CD8-positive, alpha-beta memory T cell (primary cell): ENCODE measurements around the gene ARHGAP42. TPM values are rescaled to one million over a fixed set of nuclear protein-coding genes. Genes with fewer than 3 reads are reported as not detected.

Experiments used
- CTCF ChIA-PET: fragments of 350-600 bp; sonication (Branson Sonifier 250); formaldehyde crosslinking; loops from one replicate; lab custom pipeline; 2021; ENCODE audit warnings: antibody characterized with exemption; lab: Charles Lee
- POLR2A ChIA-PET: fragments of 350-600 bp; sonication (Branson Sonifier 250); formaldehyde crosslinking; loops from one replicate; lab custom pipeline; 2021; ENCODE audit warnings: antibody characterized with exemption; lab: Charles Lee
- DNase-seq, 5 donors: peaks; one replicate each; pipeline versions ENCODE4 v3.0.0 to v3.0.0-alpha.2; 2020 to 2022; ENCODE audit warnings: mixed read lengths in 1 of 5
- H3K27ac ChIP-seq: one replicate; pipeline ENCODE4 v1.7.0; 2013; ENCODE audit warnings: low read depth, mild to moderate bottlenecking, low read length, moderate library complexity
- H3K27me3 ChIP-seq: 2 replicates; pipeline ENCODE4 v1.7.0; 2013; ENCODE audit warnings: low read length, mild to moderate bottlenecking; ENCODE audit not compliant: insufficient read depth, poor library complexity, severe bottlenecking
- H3K36me3 ChIP-seq: 2 replicates; pipeline ENCODE4 v1.7.0; 2013; ENCODE audit warnings: mild to moderate bottlenecking, low read length, moderate library complexity; ENCODE audit not compliant: insufficient read depth
- H3K4me1 ChIP-seq: 2 replicates; pipeline ENCODE4 v1.7.0; 2013; ENCODE audit warnings: mild to moderate bottlenecking, low read length, moderate library complexity; ENCODE audit not compliant: insufficient read depth
- H3K4me3 ChIP-seq: 2 replicates; pipeline ENCODE4 v1.7.0; 2013; ENCODE audit warnings: mild to moderate bottlenecking, low read length
- H3K9me3 ChIP-seq: 2 replicates; pipeline ENCODE4 v1.7.0; 2013; ENCODE audit warnings: mild to moderate bottlenecking, low read length
- H3K27ac Mint-ChIP-seq, 8 donors: one replicate each; pipeline ENCODE4 v1.8.0; 2020 to 2021; ENCODE audit warnings: mixed read lengths in 8 of 8, mild to moderate bottlenecking in 6 of 8, inconsistent platforms in 3 of 8, moderate library complexity in 3 of 8
- H3K27me3 Mint-ChIP-seq, 2 donors: one replicate each; pipeline ENCODE4 v1.8.0; 2020 to 2021; ENCODE audit warnings: mixed read lengths in 2 of 2, mild to moderate bottlenecking in 1 of 2, moderate library complexity in 1 of 2
- H3K36me3 Mint-ChIP-seq, 3 donors: one replicate each; pipeline ENCODE4 v1.8.0; 2020 to 2021; ENCODE audit warnings: mixed read lengths in 3 of 3, inconsistent platforms in 1 of 3, mild to moderate bottlenecking in 1 of 3
- H3K4me1 Mint-ChIP-seq, 3 donors: one replicate each; pipeline ENCODE4 v1.8.0; 2020 to 2021; ENCODE audit warnings: mixed read lengths in 3 of 3, inconsistent platforms in 1 of 3, mild to moderate bottlenecking in 1 of 3
- H3K4me3 Mint-ChIP-seq, 7 donors: one replicate each; pipeline ENCODE4 v1.8.0; 2020 to 2021; ENCODE audit warnings: mixed read lengths in 7 of 7, mild to moderate bottlenecking in 6 of 7, moderate library complexity in 4 of 7, inconsistent platforms in 2 of 7
- H3K9me3 Mint-ChIP-seq, 5 donors: one replicate each; pipeline ENCODE4 v1.8.0; 2020 to 2022; ENCODE audit warnings: mixed read lengths in 5 of 5, mild to moderate bottlenecking in 3 of 5, moderate library complexity in 2 of 5, inconsistent platforms in 1 of 5
- polyA plus RNA-seq: library from polyadenylated mRNA; unstranded; fragments of 300-500 nt; fragmentation: Illumina TruSeq; gene quantifications from one replicate; pipeline ENCODE4 v1.2.3, GENCODE V29; 2021
- total RNA-seq, 2 experiments: library from RNA; stranded (reverse); gene quantifications; one replicate each; pipeline ENCODE4 v1.2.3, GENCODE V29; 2021

ARHGAP42 gene
- total and polyA plus RNA-seq, 3 experiments from 2014 or later: 0.07 to 0.18 (median 0.09) TPM

GRCh38 chr11:100759106-100759505 lies 72.0 kb downstream of the ARHGAP42 start:
- Histone ChIP-seq H3K4me3 (no peak overlapping the region), H3K36me3 (no peaks in the 10 kb centered on the region), H3K4me1 (no peaks in the 10 kb centered on the region), H3K27me3 (no peaks in the 10 kb centered on the region), H3K27ac (no peak overlapping the region), H3K9me3 (no peaks in the 10 kb centered on the region)
- ChIA-PET POLR2A (no interaction called here), CTCF (no interaction called here)
- Mint-ChIP-seq H3K36me3 (no peaks in the 10 kb centered on the region), H3K4me1 (no peaks in the 10 kb centered on the region), H3K27me3 (no peaks in the 10 kb centered on the region), H3K9me3 (peaks cover 0 to 9% (median 6%) of the 10 kb centered on the region in 5 donors), H3K4me3 (no peak overlapping the region), H3K27ac (no peak overlapping the region)
- no peak for DNase-seq

- H3K4me1 Mint-ChIP-seq: no peaks in the 10 kb centered on the region
- CTCF ChIA-PET: no interaction called here
Observed at GRCh38 chr11:100759856-100760255, 72.8 kb downstream of the ARHGAP42 start.

GRCh38 chr11:100760744-100761143 lies 73.7 kb downstream of the ARHGAP42 start:
- CTCF ChIA-PET: no interaction called here
- Mint-ChIP-seq H3K27me3 (no peaks in the 10 kb centered on the region), H3K9me3 (peaks cover 0 to 15% (median 3%) of the 10 kb centered on the region in 5 donors), H3K4me3 (no peak overlapping the region), H3K36me3 (no peaks in the 10 kb centered on the region), H3K4me1 (no peaks in the 10 kb centered on the region), H3K27ac (no peak overlapping the region)
- DNase-seq: no peak
- no peak overlapping the region for H3K27ac ChIP-seq
- H3K27me3 ChIP-seq: no peaks in the 10 kb centered on the region
- no peaks in the 10 kb centered on the region for H3K9me3 ChIP-seq
- no peak overlapping the region for H3K4me3 ChIP-seq
- POLR2A ChIA-PET: no interaction called here
- no peaks in the 10 kb centered on the region for H3K4me1 ChIP-seq
- no peaks in the 10 kb centered on the region for H3K36me3 ChIP-seq

More at GRCh38 chr11:100759856-100760255, 72.8 kb downstream of the ARHGAP42 start:
- Mint-ChIP-seq H3K27ac (no peak overlapping the region), H3K36me3 (no peaks in the 10 kb centered on the region), H3K27me3 (no peaks in the 10 kb centered on the region), H3K9me3 (peaks cover 0 to 14% (median 5%) of the 10 kb centered on the region in 5 donors), H3K4me3 (no peak overlapping the region)
- Histone ChIP-seq H3K36me3 (no peaks in the 10 kb centered on the region), H3K27ac (no peak overlapping the region), H3K4me3 (no peak overlapping the region), H3K4me1 (no peaks in the 10 kb centered on the region), H3K27me3 (no peaks in the 10 kb centered on the region), H3K9me3 (no peaks in the 10 kb centered on the region)
- DNase-seq: no peak
- POLR2A ChIA-PET: no interaction called here

DNA sequence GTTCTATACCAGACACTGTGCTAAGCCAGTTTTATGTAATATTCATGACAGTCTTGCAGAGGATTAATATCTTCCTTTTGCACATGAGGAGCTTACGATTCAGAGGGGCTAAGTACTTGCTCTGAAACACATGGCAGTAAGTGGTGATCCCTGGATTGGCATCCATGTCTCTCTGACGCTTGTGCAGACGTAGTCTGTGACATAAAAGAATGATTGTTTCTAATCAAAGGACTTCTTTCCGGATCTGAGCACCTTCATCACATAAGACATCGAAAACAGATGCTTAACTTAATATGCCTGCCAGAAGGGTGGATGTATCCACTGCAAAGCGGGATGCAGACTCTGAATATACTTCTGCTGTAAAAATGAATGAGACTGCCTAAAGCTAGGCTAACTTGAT lies 74.8 kb downstream of the ARHGAP42 start:
- ChIA-PET POLR2A (no interaction called here), CTCF (no interaction called here)
- Histone ChIP-seq H3K27me3 (no peaks in the 10 kb centered on the region), H3K4me1 (no peaks in the 10 kb centered on the region), H3K36me3 (no peaks in the 10 kb centered on the region), H3K9me3 (no peaks in the 10 kb centered on the region), H3K4me3 (no peak overlapping the region), H3K27ac (no peak overlapping the region)
- H3K27me3 Mint-ChIP-seq: no peaks in the 10 kb centered on the region
- DNase-seq: no peak
- H3K36me3 Mint-ChIP-seq: peaks cover 0 to 2% (median 0%) of the 10 kb centered on the region in 3 donors
- no peak overlapping the region for H3K4me3 Mint-ChIP-seq
- H3K4me1 Mint-ChIP-seq: no peaks in the 10 kb centered on the region
- no peak overlapping the region for H3K27ac Mint-ChIP-seq
- peaks cover 0 to 18% (median 3%) of the 10 kb centered on the region in 5 donors for H3K9me3 Mint-ChIP-seq

DNA sequence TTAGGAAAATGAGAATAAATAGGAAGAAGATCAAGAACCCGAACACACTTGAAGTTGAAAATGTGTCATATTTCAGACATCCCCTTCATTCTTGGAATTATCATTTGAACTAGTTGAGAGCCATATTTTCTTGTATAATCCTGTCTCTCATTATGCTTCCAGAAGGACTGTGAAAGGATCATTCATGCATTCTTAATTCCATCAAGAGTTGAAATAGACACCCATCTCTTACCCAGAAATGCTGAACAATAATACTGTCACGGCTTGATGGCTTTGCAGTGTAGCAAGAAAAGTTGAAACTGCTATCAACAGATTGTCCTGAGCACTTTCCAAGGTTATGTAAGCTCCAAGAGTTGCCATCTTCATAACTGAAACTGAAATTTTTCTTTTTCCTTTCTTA lies 79.7 kb downstream of the ARHGAP42 start:
- Histone ChIP-seq H3K4me3 (no peak overlapping the region), H3K9me3 (no peaks in the 10 kb centered on the region), H3K27me3 (no peaks in the 10 kb centered on the region), H3K4me1 (no peaks in the 10 kb centered on the region), H3K27ac (no peak overlapping the region), H3K36me3 (no peaks in the 10 kb centered on the region)
- no peaks in the 10 kb centered on the region for H3K27me3 Mint-ChIP-seq
- ChIA-PET POLR2A (no interaction called here), CTCF (no interaction called here)
- H3K36me3 Mint-ChIP-seq: peaks cover 0 to 2% (median 0%) of the 10 kb centered on the region in 3 donors
- H3K4me1 Mint-ChIP-seq: no peaks in the 10 kb centered on the region
- no peak for DNase-seq
- H3K27ac Mint-ChIP-seq: no peak overlapping the region
- H3K9me3 Mint-ChIP-seq: peaks cover 0 to 11% (median 0%) of the 10 kb centered on the region in 5 donors
- H3K4me3 Mint-ChIP-seq: no peak overlapping the region

GRCh38 chr11:100769165-100769564 lies 82.1 kb downstream of the ARHGAP42 start:
- Histone ChIP-seq H3K27ac (no peak overlapping the region), H3K36me3 (no peaks in the 10 kb centered on the region), H3K4me3 (no peak overlapping the region), H3K27me3 (no peaks in the 10 kb centered on the region), H3K4me1 (no peaks in the 10 kb centered on the region), H3K9me3 (no peaks in the 10 kb centered on the region)
- Mint-ChIP-seq H3K36me3 (peaks cover 0 to 2% (median 0%) of the 10 kb centered on the region in 3 donors), H3K4me3 (no peak overlapping the region), H3K9me3 (peaks cover 0 to 11% (median 0%) of the 10 kb centered on the region in 5 donors), H3K4me1 (no peaks in the 10 kb centered on the region), H3K27ac (no peak overlapping the region), H3K27me3 (no peaks in the 10 kb centered on the region)
- DNase-seq: no peak
- CTCF ChIA-PET: no interaction called here
- POLR2A ChIA-PET: no interaction called here

GRCh38 chr11:100769617-100770016 lies 82.5 kb downstream of the ARHGAP42 start:
- DNase-seq: no peak
- no peaks in the 10 kb centered on the region for H3K4me1 Mint-ChIP-seq
- ChIA-PET CTCF (no interaction called here), POLR2A (no interaction called here)
- no peak overlapping the region for H3K27ac Mint-ChIP-seq
- H3K4me3 Mint-ChIP-seq: no peak overlapping the region
- H3K36me3 Mint-ChIP-seq: peaks cover 0 to 2% (median 0%) of the 10 kb centered on the region in 3 donors
- H3K27ac ChIP-seq: no peak overlapping the region
- no peaks in the 10 kb centered on the region for H3K9me3 ChIP-seq
- H3K9me3 Mint-ChIP-seq: peaks cover 0 to 6% (median 0%) of the 10 kb centered on the region in 5 donors
- no peaks in the 10 kb centered on the region for H3K27me3 Mint-ChIP-seq
- no peaks in the 10 kb centered on the region for H3K27me3 ChIP-seq
- no peaks in the 10 kb centered on the region for H3K36me3 ChIP-seq
- no peak overlapping the region for H3K4me3 ChIP-seq
- no peaks in the 10 kb centered on the region for H3K4me1 ChIP-seq

DNA sequence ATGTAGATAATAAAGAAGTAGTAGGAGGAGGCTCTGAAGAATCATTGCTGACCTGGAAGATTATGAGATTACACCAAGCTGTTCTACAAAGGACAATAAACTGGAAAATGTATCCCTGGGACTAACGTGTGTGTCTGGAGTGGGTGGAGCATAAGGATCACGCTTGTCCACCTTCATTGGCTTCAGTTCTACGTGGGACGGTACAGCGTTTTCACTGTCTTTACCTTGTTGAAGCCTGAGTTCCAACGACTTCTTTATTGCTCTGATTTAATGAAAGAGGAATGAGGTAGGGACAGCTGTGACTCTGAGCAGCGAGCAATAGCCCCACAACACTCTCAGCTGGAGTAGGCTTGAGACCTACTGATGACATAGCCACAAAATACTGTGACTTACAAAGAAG lies 87.0 kb downstream of the ARHGAP42 start:
- Histone ChIP-seq H3K4me1 (no peaks in the 10 kb centered on the region), H3K27me3 (no peaks in the 10 kb centered on the region), H3K4me3 (no peak overlapping the region), H3K9me3 (no peaks in the 10 kb centered on the region), H3K36me3 (no peaks in the 10 kb centered on the region), H3K27ac (no peak overlapping the region)
- no peaks in the 10 kb centered on the region for H3K4me1 Mint-ChIP-seq
- no peak for DNase-seq
- no peaks in the 10 kb centered on the region for H3K36me3 Mint-ChIP-seq
- H3K9me3 Mint-ChIP-seq: peaks cover 0 to 5% (median 0%) of the 10 kb centered on the region in 5 donors
- CTCF ChIA-PET: no interaction called here
- no peak overlapping the region for H3K27ac Mint-ChIP-seq
- H3K27me3 Mint-ChIP-seq: no peaks in the 10 kb centered on the region
- POLR2A ChIA-PET: no interaction called here
- H3K4me3 Mint-ChIP-seq: no peak overlapping the region

DNA sequence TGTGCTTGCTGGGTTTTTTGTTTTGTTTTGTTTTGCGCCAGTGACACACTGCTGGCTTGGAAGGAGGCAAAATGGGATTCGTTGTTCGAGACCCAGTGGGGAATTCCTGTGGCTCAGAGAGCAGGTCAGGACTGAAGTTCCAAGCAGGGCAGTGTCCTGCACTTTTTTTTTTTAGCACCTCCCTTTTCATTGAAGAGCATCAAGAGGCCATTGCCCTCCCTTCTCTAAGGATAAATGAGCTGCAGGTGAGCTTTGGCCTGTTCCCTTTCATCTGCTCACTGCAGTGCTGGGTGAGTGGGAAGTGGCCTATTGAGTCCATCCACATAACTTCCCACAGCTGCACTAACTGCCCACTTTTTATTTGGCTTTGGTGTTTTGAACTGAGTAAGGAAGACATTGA lies 87.8 kb downstream of the ARHGAP42 start:
- no peak overlapping the region for H3K4me3 ChIP-seq
- H3K36me3 Mint-ChIP-seq: no peaks in the 10 kb centered on the region
- H3K9me3 ChIP-seq: no peaks in the 10 kb centered on the region
- ChIA-PET POLR2A (no interaction called here), CTCF (no interaction called here)
- H3K36me3 ChIP-seq: no peaks in the 10 kb centered on the region
- peaks cover 0 to 5% (median 0%) of the 10 kb centered on the region in 5 donors for H3K9me3 Mint-ChIP-seq
- H3K4me1 Mint-ChIP-seq: no peaks in the 10 kb centered on the region
- no peaks in the 10 kb centered on the region for H3K4me1 ChIP-seq
- H3K27me3 Mint-ChIP-seq: no peaks in the 10 kb centered on the region
- H3K27ac Mint-ChIP-seq: no peak overlapping the region
- no peak overlapping the region for H3K4me3 Mint-ChIP-seq
- no peak overlapping the region for H3K27ac ChIP-seq
- no peaks in the 10 kb centered on the region for H3K27me3 ChIP-seq
- no peak for DNase-seq
